Activated naive CD8-positive, alpha-beta T cell treated with anti-CD3 and anti-CD28 coated beads for 36 hours (primary cell): ENCODE measurements around the gene ARMC2. TPM values are rescaled to one million over a fixed set of nuclear protein-coding genes. Genes with fewer than 3 reads are reported as not detected.

Experiments
- DNase-seq: peaks from one replicate; pipeline ENCODE4 v3.0.0; 2021
- H3K27ac Mint-ChIP-seq: one replicate; pipeline ENCODE4 v1.8.0; 2022; ENCODE audit warnings: mild to moderate bottlenecking, moderate library complexity, mixed read lengths
- H3K27me3 Mint-ChIP-seq: one replicate; pipeline ENCODE4 v1.8.0; 2022; ENCODE audit warnings: mild to moderate bottlenecking, mixed read lengths
- H3K36me3 Mint-ChIP-seq: one replicate; pipeline ENCODE4 v1.8.0; 2021; ENCODE audit warnings: mild to moderate bottlenecking, mixed read lengths
- H3K4me1 Mint-ChIP-seq: one replicate; pipeline ENCODE4 v1.8.0; 2021; ENCODE audit warnings: mixed read lengths
- H3K4me3 Mint-ChIP-seq: one replicate; pipeline ENCODE4 v1.8.0; 2022; ENCODE audit warnings: mild to moderate bottlenecking, moderate library complexity, mixed read lengths
- H3K9me3 Mint-ChIP-seq: one replicate; pipeline ENCODE4 v1.8.0; 2022; ENCODE audit warnings: mixed read lengths
- total RNA-seq, 2 experiments: library from RNA; stranded (reverse); gene quantifications; one replicate each; pipeline ENCODE4 v1.2.3, GENCODE V29; 2021

ARMC2 gene
- total RNA-seq = 1 to 10 TPM; 3.4 to 3.5 TPM

- peak; percentile 92 for DNase-seq
- no peaks in the 10 kb centered on the region for H3K36me3 Mint-ChIP-seq
- no peaks in the 10 kb centered on the region for H3K9me3 Mint-ChIP-seq
- peak within 1 kb of the TSS; percentile 66 for H3K27ac Mint-ChIP-seq
- no peaks in the 10 kb centered on the region for H3K27me3 Mint-ChIP-seq
- peaks cover 24% of the 10 kb centered on the region for H3K4me1 Mint-ChIP-seq
- peak within 1 kb of the TSS; percentile 80 for H3K4me3 Mint-ChIP-seq
Observed at GRCh38 chr6:108848116-108848868, at the start of gene ARMC2. Gene ARMC2, plus strand, starts transcription at chr6:108848422. Its CDS starts 5,846 bp downstream, at chr6:108854268.

- DNase-seq = peak; percentile 52
- no peaks in the 10 kb centered on the region for H3K36me3 Mint-ChIP-seq
- peaks cover 19% of the 10 kb centered on the region for H3K4me1 Mint-ChIP-seq
- peak overlapping the region; percentile 54 for H3K27ac Mint-ChIP-seq
- H3K27me3 Mint-ChIP-seq = no peaks in the 10 kb centered on the region
- H3K4me3 Mint-ChIP-seq = peak overlapping the region; percentile 56
- H3K9me3 Mint-ChIP-seq = no peaks in the 10 kb centered on the region
Observed at GRCh38 chr6:108798670-108799353, 49.4 kb upstream of the ARMC2 start.

- H3K9me3 Mint-ChIP-seq = no peaks in the 10 kb centered on the region
- H3K27me3 Mint-ChIP-seq = no peaks in the 10 kb centered on the region
- no peak overlapping the region for H3K4me3 Mint-ChIP-seq
- H3K27ac Mint-ChIP-seq = no peak overlapping the region
- H3K36me3 Mint-ChIP-seq = no peaks in the 10 kb centered on the region
- peaks cover 19% of the 10 kb centered on the region for H3K4me1 Mint-ChIP-seq
- no peak for DNase-seq
Observed at GRCh38 chr6:108799354-108799717, 48.9 kb upstream of the ARMC2 start.

GRCh38 chr6:108799791-108800190 is 48.4 kb upstream of the ARMC2 start:
- Mint-ChIP-seq H3K9me3 (no peaks in the 10 kb centered on the region), H3K36me3 (no peaks in the 10 kb centered on the region), H3K27ac (no peak overlapping the region), H3K4me3 (no peak overlapping the region), H3K27me3 (no peaks in the 10 kb centered on the region), H3K4me1 (peaks cover 19% of the 10 kb centered on the region)
- no peak for DNase-seq

GRCh38 chr6:108800427-108800864 is 47.8 kb upstream of the ARMC2 start:
- no peaks in the 10 kb centered on the region for H3K9me3 Mint-ChIP-seq
- no peak overlapping the region for H3K4me3 Mint-ChIP-seq
- no peak for DNase-seq
- H3K4me1 Mint-ChIP-seq = peaks cover 19% of the 10 kb centered on the region
- H3K27me3 Mint-ChIP-seq = no peaks in the 10 kb centered on the region
- H3K27ac Mint-ChIP-seq = no peak overlapping the region
- no peaks in the 10 kb centered on the region for H3K36me3 Mint-ChIP-seq

GRCh38 chr6:108801366-108801765 is 46.9 kb upstream of the ARMC2 start:
- no peak overlapping the region for H3K27ac Mint-ChIP-seq
- H3K4me1 Mint-ChIP-seq = peaks cover 19% of the 10 kb centered on the region

GRCh38 chr6:108803982-108804490 is 44.2 kb upstream of the ARMC2 start:
- Mint-ChIP-seq H3K27ac (no peak overlapping the region), H3K4me3 (no peak overlapping the region), H3K4me1 (peaks cover 2% of the 10 kb centered on the region), H3K27me3 (no peaks in the 10 kb centered on the region), H3K36me3 (no peaks in the 10 kb centered on the region), H3K9me3 (no peaks in the 10 kb centered on the region)
- DNase-seq = no peak

More at GRCh38 chr6:108801366-108801765, 46.9 kb upstream of the ARMC2 start:
- no peak for DNase-seq
- Mint-ChIP-seq H3K9me3 (no peaks in the 10 kb centered on the region), H3K27me3 (no peaks in the 10 kb centered on the region), H3K36me3 (no peaks in the 10 kb centered on the region), H3K4me3 (no peak overlapping the region)

GRCh38 chr6:108804956-108805355 is 43.3 kb upstream of the ARMC2 start:
- H3K9me3 Mint-ChIP-seq = no peaks in the 10 kb centered on the region
- no peaks in the 10 kb centered on the region for H3K4me1 Mint-ChIP-seq
- DNase-seq = no peak
- no peak overlapping the region for H3K4me3 Mint-ChIP-seq
- H3K27ac Mint-ChIP-seq = no peak overlapping the region
- no peaks in the 10 kb centered on the region for H3K27me3 Mint-ChIP-seq
- no peaks in the 10 kb centered on the region for H3K36me3 Mint-ChIP-seq

- H3K36me3 Mint-ChIP-seq = no peaks in the 10 kb centered on the region
- H3K9me3 Mint-ChIP-seq = no peaks in the 10 kb centered on the region
- no peak overlapping the region for H3K4me3 Mint-ChIP-seq
- H3K27me3 Mint-ChIP-seq = no peaks in the 10 kb centered on the region
- no peak overlapping the region for H3K27ac Mint-ChIP-seq
- DNase-seq = no peak
- no peaks in the 10 kb centered on the region for H3K4me1 Mint-ChIP-seq
Observed at GRCh38 chr6:108805611-108806167, 42.5 kb upstream of the ARMC2 start.

GRCh38 chr6:108806171-108806570 is 42.1 kb upstream of the ARMC2 start:
- Mint-ChIP-seq H3K4me1 (no peaks in the 10 kb centered on the region), H3K4me3 (no peak overlapping the region), H3K27ac (no peak overlapping the region), H3K9me3 (no peaks in the 10 kb centered on the region), H3K27me3 (no peaks in the 10 kb centered on the region), H3K36me3 (no peaks in the 10 kb centered on the region)
- DNase-seq = no peak

GRCh38 chr6:108806665-108807064 is 41.6 kb upstream of the ARMC2 start:
- DNase-seq = no peak
- H3K27me3 Mint-ChIP-seq = no peaks in the 10 kb centered on the region
- no peak overlapping the region for H3K27ac Mint-ChIP-seq

GRCh38 chr6:108807928-108808327 is 40.3 kb upstream of the ARMC2 start:
- Mint-ChIP-seq H3K9me3 (no peaks in the 10 kb centered on the region), H3K4me1 (no peaks in the 10 kb centered on the region), H3K4me3 (no peak overlapping the region), H3K27ac (no peak overlapping the region), H3K27me3 (no peaks in the 10 kb centered on the region), H3K36me3 (no peaks in the 10 kb centered on the region)
- no peak for DNase-seq

More at GRCh38 chr6:108806665-108807064, 41.6 kb upstream of the ARMC2 start:
- Mint-ChIP-seq H3K9me3 (no peaks in the 10 kb centered on the region), H3K4me1 (no peaks in the 10 kb centered on the region), H3K4me3 (no peak overlapping the region), H3K36me3 (no peaks in the 10 kb centered on the region)

- Mint-ChIP-seq H3K27me3 (no peaks in the 10 kb centered on the region), H3K27ac (peak overlapping the region; percentile 36), H3K4me3 (no peak overlapping the region), H3K36me3 (no peaks in the 10 kb centered on the region), H3K9me3 (peaks cover 1% of the 10 kb centered on the region), H3K4me1 (no peaks in the 10 kb centered on the region)
- no peak for DNase-seq
Observed at GRCh38 chr6:108809211-108809610, 39.0 kb upstream of the ARMC2 start.

- H3K4me3 Mint-ChIP-seq = no peak overlapping the region
- no peaks in the 10 kb centered on the region for H3K27me3 Mint-ChIP-seq
- H3K27ac Mint-ChIP-seq = no peak overlapping the region
- no peak for DNase-seq
- no peaks in the 10 kb centered on the region for H3K4me1 Mint-ChIP-seq
- no peaks in the 10 kb centered on the region for H3K36me3 Mint-ChIP-seq
- peaks cover 1% of the 10 kb centered on the region for H3K9me3 Mint-ChIP-seq
Observed at GRCh38 chr6:108810057-108810643, 38.1 kb upstream of the ARMC2 start.

GRCh38 chr6:108811490-108811889 is 36.7 kb upstream of the ARMC2 start:
- DNase-seq = no peak
- H3K4me3 Mint-ChIP-seq = no peak overlapping the region
- no peak overlapping the region for H3K27ac Mint-ChIP-seq
- no peaks in the 10 kb centered on the region for H3K4me1 Mint-ChIP-seq
- no peaks in the 10 kb centered on the region for H3K27me3 Mint-ChIP-seq
- H3K9me3 Mint-ChIP-seq = peaks cover 6% of the 10 kb centered on the region
- H3K36me3 Mint-ChIP-seq = no peaks in the 10 kb centered on the region
